OCI-LY3 (cell line): Measurements from ENCODE around the gene TBC1D5.

ENCODE experiments used
- H2AFZ ChIP-seq: fragments of 200-600, 300-600 bp; shearing (Covaris generic); 2 replicates; pipeline ENCODE4 v1.6.0; 2014; ENCODE audit warnings: antibody characterized with exemption, low read depth, low read length
- H3K27ac ChIP-seq: fragments of 200-600, 300-600 bp; sonication (generic); 2 replicates; pipeline ENCODE4 v1.5.1; 2014; ENCODE audit warnings: mild to moderate bottlenecking, low read length, moderate library complexity, mixed read lengths
- H3K27me3 ChIP-seq: fragments of 200-600, 300-600 bp; sonication (generic); 2 replicates; pipeline ENCODE4 v1.6.1; 2014; ENCODE audit warnings: low read depth, low read length, mixed read lengths
- H3K36me3 ChIP-seq: fragments of 200-600, 300-600 bp; sonication (generic); replicated peaks from 2 replicates; pipeline ENCODE3; 2014; ENCODE audit warnings: low read depth, low read length, mixed read lengths
- H3K4me1 ChIP-seq: fragments of 300-600, 200-600 bp; sonication (generic); 2 replicates; pipeline ENCODE4 v1.6.1; 2014; ENCODE audit warnings: low read length, mixed read lengths
- H3K4me2 ChIP-seq: fragments of 200-600, 300-600 bp; sonication (generic); 2 replicates; pipeline ENCODE4 v1.6.1; 2014; ENCODE audit warnings: low read length, mixed read lengths
- H3K4me3 ChIP-seq: fragments of 300-600, 200-600 bp; sonication (generic); 2 replicates; pipeline ENCODE4 v1.5.1; 2014; ENCODE audit warnings: antibody characterized with exemption, mild to moderate bottlenecking, low read length, moderate library complexity
- H3K79me2 ChIP-seq: fragments of 300-600, 200-600 bp; shearing (Covaris generic); 2 replicates; pipeline ENCODE4 v1.6.1; 2014; ENCODE audit warnings: mild to moderate bottlenecking, low read length, mixed read lengths
- H3K9ac ChIP-seq: fragments of 300-600, 200-600 bp; shearing (Covaris generic); 2 replicates; pipeline ENCODE4 v1.6.0; 2014; ENCODE audit warnings: mild to moderate bottlenecking, low read length, moderate library complexity
- H3K9me3 ChIP-seq: fragments of 200-600, 300-600 bp; shearing (Covaris generic); 2 replicates; pipeline ENCODE4 v1.6.1; 2014; ENCODE audit warnings: low read length, mixed read lengths; ENCODE audit not compliant: insufficient read depth
- H4K20me1 ChIP-seq: fragments of 200-600, 300-600 bp; sonication (generic); 2 replicates; pipeline ENCODE4 v1.6.1; 2016; ENCODE audit warnings: low read length, mixed read lengths; ENCODE audit not compliant: insufficient read depth
- CTCF ChIP-seq: fragments of 200-600, 300-600 bp; sonication (generic); IDR thresholded peaks from 2 replicates; pipeline ENCODE4 v1.5.1; 2014; ENCODE audit warnings: antibody characterized with exemption, low read length, low read depth
- EZH2phosphoT487 ChIP-seq: fragments of 200-600 bp; shearing (Covaris generic); IDR thresholded peaks from 2 replicates; pipeline ENCODE4 v1.6.1; 2018; ENCODE audit warnings: antibody characterized with exemption, mixed run types, low read depth

Gene TBC1D5

GRCh38 chr3:17119201-17120072 lies 623.0 kb downstream of the TBC1D5 start:
- Histone ChIP-seq H3K79me2 (no peaks in the 10 kb centered on the region), H3K4me3 (no peak overlapping the region), H3K36me3 (no peaks in the 10 kb centered on the region), H3K4me2 (no peak overlapping the region), H3K9me3 (no peaks in the 10 kb centered on the region), H2AFZ (no peak overlapping the region), H3K4me1 (no peaks in the 10 kb centered on the region), H3K27me3 (no peaks in the 10 kb centered on the region), H4K20me1 (no peaks in the 10 kb centered on the region), H3K9ac (no peak overlapping the region), H3K27ac (no peak overlapping the region)
- TF ChIP-seq CTCF: no peak
- no peak for TF ChIP-seq EZH2phosphoT487

DNA sequence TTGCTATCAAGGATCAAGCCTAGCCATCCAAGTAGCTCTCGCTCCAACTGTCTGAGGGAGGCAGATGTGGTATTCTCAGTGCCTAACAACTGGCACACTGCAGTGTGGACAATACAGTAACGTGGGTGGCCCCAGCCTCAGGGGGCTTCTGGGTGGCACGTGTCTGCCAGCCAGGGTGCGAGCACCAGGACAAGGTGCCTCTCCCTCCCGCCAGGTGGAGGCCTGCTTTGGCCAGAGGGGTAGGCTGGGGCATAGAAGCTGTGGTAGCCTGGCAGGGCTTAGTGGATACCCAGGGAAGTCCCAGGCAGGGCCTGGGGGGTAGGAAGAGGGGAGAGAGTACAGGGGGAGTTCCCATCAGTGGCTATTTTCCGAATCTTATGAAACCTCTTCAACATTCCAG lies 623.7 kb downstream of the TBC1D5 start:
- Histone ChIP-seq H3K9ac (no peak overlapping the region), H3K27ac (no peak overlapping the region), H3K4me3 (no peak overlapping the region), H3K4me1 (no peaks in the 10 kb centered on the region), H2AFZ (no peak overlapping the region), H4K20me1 (no peaks in the 10 kb centered on the region), H3K79me2 (no peaks in the 10 kb centered on the region), H3K36me3 (no peaks in the 10 kb centered on the region), H3K9me3 (no peaks in the 10 kb centered on the region), H3K27me3 (no peaks in the 10 kb centered on the region), H3K4me2 (no peak overlapping the region)
- TF ChIP-seq EZH2phosphoT487: no peak
- TF ChIP-seq CTCF: no peak

GRCh38 chr3:17116007-17116600 lies 626.3 kb downstream of the TBC1D5 start:
- H3K4me1 ChIP-seq: no peaks in the 10 kb centered on the region
- TF ChIP-seq EZH2phosphoT487 (no peak), CTCF (no peak)
- H3K4me3 ChIP-seq: no peak overlapping the region
- no peaks in the 10 kb centered on the region for H4K20me1 ChIP-seq
- no peaks in the 10 kb centered on the region for H3K36me3 ChIP-seq
- H2AFZ ChIP-seq: no peak overlapping the region
- no peaks in the 10 kb centered on the region for H3K79me2 ChIP-seq
- H3K4me2 ChIP-seq: no peak overlapping the region
- H3K27ac ChIP-seq: no peak overlapping the region
- no peak overlapping the region for H3K9ac ChIP-seq
- no peaks in the 10 kb centered on the region for H3K9me3 ChIP-seq
- H3K27me3 ChIP-seq: no peaks in the 10 kb centered on the region

DNA sequence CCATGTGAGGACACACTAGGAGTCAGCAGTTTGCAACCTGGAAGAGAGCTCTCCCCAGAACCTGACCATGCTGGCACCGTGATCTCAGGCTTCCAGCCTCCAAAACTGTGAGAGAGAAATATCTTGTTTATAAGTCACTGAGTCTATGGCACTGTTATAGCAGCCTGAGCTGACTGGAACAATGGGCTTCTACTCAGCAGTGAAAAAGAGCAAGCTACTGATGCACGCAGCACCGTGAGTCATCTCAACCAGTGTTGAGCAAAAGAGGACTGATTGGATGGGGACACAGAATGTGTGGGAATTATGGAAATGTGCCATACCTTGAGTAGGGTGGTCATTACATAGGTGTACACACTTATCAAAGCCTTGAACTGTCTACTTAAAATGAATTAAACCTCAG lies 627.2 kb downstream of the TBC1D5 start:
- H3K9me3 ChIP-seq: no peaks in the 10 kb centered on the region
- no peaks in the 10 kb centered on the region for H3K36me3 ChIP-seq
- no peak overlapping the region for H3K27ac ChIP-seq
- no peaks in the 10 kb centered on the region for H4K20me1 ChIP-seq
- no peak overlapping the region for H3K4me2 ChIP-seq
- H3K9ac ChIP-seq: no peak overlapping the region
- no peaks in the 10 kb centered on the region for H3K27me3 ChIP-seq
- no peak overlapping the region for H2AFZ ChIP-seq
- no peaks in the 10 kb centered on the region for H3K4me1 ChIP-seq
- TF ChIP-seq EZH2phosphoT487 (no peak), CTCF (no peak)
- no peaks in the 10 kb centered on the region for H3K79me2 ChIP-seq
- H3K4me3 ChIP-seq: no peak overlapping the region
